ENCODE results near the gene DAZAP1.

Gene DAZAP1

GRCh38 chr19:1394252-1395193, 12.9 kb upstream of the DAZAP1 start:
- DNase-seq (ENCODE audit: low spot score), result no peak

GRCh38 chr19:1395194-1396018, 12.0 kb upstream of the DAZAP1 start:
- no peak for DNase-seq (ENCODE audit: low spot score)

- no peak for DNase-seq (ENCODE audit: low spot score)
Measured at GRCh38 chr19:1396019-1396767, 11.2 kb upstream of the DAZAP1 start.

GRCh38 chr19:1396768-1397679, 10.4 kb upstream of the DAZAP1 start:
- DNase-seq (ENCODE audit: low spot score), result no peak

GRCh38 chr19:1397838-1398237, 9.5 kb upstream of the DAZAP1 start:
- DNase-seq (ENCODE audit: low spot score), result no peak

- no peak for DNase-seq (ENCODE audit: low spot score)
Measured at GRCh38 chr19:1399079-1399478, 8.3 kb upstream of the DAZAP1 start.

- no peak for DNase-seq (ENCODE audit: low spot score)
Measured at GRCh38 chr19:1399745-1400144, 7.6 kb upstream of the DAZAP1 start.

- DNase-seq (ENCODE audit: low spot score), result no peak
Measured at GRCh38 chr19:1400281-1401137, 6.9 kb upstream of the DAZAP1 start.

- no peak for DNase-seq (ENCODE audit: low spot score)
Measured at GRCh38 chr19:1401138-1401888, 6.1 kb upstream of the DAZAP1 start, which contains the start of gene GAMT. TSS of gene GAMT (minus strand) at chr19:1401542. CDS start at chr19:1401476, 66 bp downstream.

GRCh38 chr19:1401889-1402217, 5.5 kb upstream of the DAZAP1 start:
- no peak for DNase-seq (ENCODE audit: low spot score)

GRCh38 chr19:1402411-1403070, 4.8 kb upstream of the DAZAP1 start:
- no peak for DNase-seq (ENCODE audit: low spot score)

GRCh38 chr19:1406774-1407527, 435 bp upstream of the DAZAP1 start:
- DNase-seq (ENCODE audit: low spot score), result peak; percentile 98

GRCh38 chr19:1408300-1409203, 1.2 kb downstream of the DAZAP1 start:
- DNase-seq (ENCODE audit: low spot score), result peak; percentile 67

GRCh38 chr19:1409204-1410005, 2.0 kb downstream of the DAZAP1 start:
- DNase-seq (ENCODE audit: low spot score), result no peak

GRCh38 chr19:1410136-1410786, 2.9 kb downstream of the DAZAP1 start:
- peak; percentile 40 for DNase-seq (ENCODE audit: low spot score)

GRCh38 chr19:1410789-1411188, 3.4 kb downstream of the DAZAP1 start:
- DNase-seq (ENCODE audit: low spot score), result no peak
